Transverse colon (tissue), 4 donors: Measurements from ENCODE around the gene MSI1. TPM values are rescaled to one million over a fixed set of nuclear protein-coding genes. Genes with fewer than 3 reads are reported as not detected.
A peak's percentile ranks its signal among the peaks of the same experiment; 100 is the strongest.

ENCODE experiments used
- DNase-seq: peaks from one replicate; pipeline ENCODE4 v3.0.0-alpha.2; 2019
- H3K27ac ChIP-seq, 4 donors: fragments of 200-600 bp; sonication (generic); 2 replicates each; pipeline ENCODE4 v1.5.1; 2016 to 2018; ENCODE audit warnings: inconsistent platforms in 4 of 4
- H3K27me3 ChIP-seq: fragments of 200-600 bp; sonication (generic); 2 replicates; pipeline ENCODE4 v1.5.1; 2017; ENCODE audit warnings: inconsistent platforms
- H3K36me3 ChIP-seq, 4 donors: fragments of 200-600 bp; sonication (generic); 2 replicates each; pipeline ENCODE4 v1.5.1; 2017 to 2019; ENCODE audit warnings: inconsistent platforms in 4 of 4
- H3K4me1 ChIP-seq, 4 donors: fragments of 200-600 bp; sonication (generic); 2 replicates each; pipeline ENCODE4 v1.5.1; 2017 to 2020; ENCODE audit warnings: inconsistent platforms in 4 of 4
- H3K4me3 ChIP-seq, 4 donors: fragments of 200-600 bp; sonication (generic); 1 replicate in 1 of 4; 2 replicates in 3 of 4; pipeline versions ENCODE4 v1.5.1 to v1.6.1; 2017 to 2019; ENCODE audit warnings: inconsistent platforms in 4 of 4
- H3K9me3 ChIP-seq, 2 donors: fragments of 200-600 bp; sonication (generic); 2 replicates each; pipeline ENCODE4 v1.5.1; 2017 to 2019; ENCODE audit warnings: inconsistent platforms in 2 of 2
- EP300 ChIP-seq: sonication (generic); formaldehyde crosslinking; IDR thresholded peaks from one replicate; pipeline ENCODE4 v1.6.1; 2017; ENCODE audit warnings: antibody characterized with exemption, low read depth
- POLR2A ChIP-seq: fragments of 450-650 bp; IDR thresholded peaks from one replicate; pipeline ENCODE4 v1.6.1; 2016; ENCODE audit warnings: antibody characterized with exemption, mild to moderate bottlenecking, moderate library complexity
- POLR2AphosphoS5 ChIP-seq, 3 donors: sonication (generic); formaldehyde crosslinking; IDR thresholded peaks; one replicate each; pipeline ENCODE4 v1.6.1; 2016; ENCODE audit warnings: antibody characterized with exemption in 3 of 3
- WGBS, 2 donors: methylation state at CpG; one replicate each; pipeline ENCODE4 v1.1.5; 2018; ENCODE audit warnings: low coverage in 1 of 2; 5-methylcytosine and 5-hydroxymethylcytosine counted together
- in situ Hi-C, 4 donors: fragments of 200-750 bp; cut with MboI; loops; one replicate each; pipeline versions ENCODE4 v1.15.0 to v1.15.1; 2017; ENCODE audit warnings: low sequenced_read_pairs in 3 of 4, low pct_ligation_motif_present in 1 of 4, low pct_unique_long_range_greater_than_20kb in 1 of 4
- intact Hi-C: fragments of 100-400 bp; cut with DNase I; formaldehyde crosslinking; loops from one replicate; pipeline ENCODE4 v1.15.1; 2023; ENCODE audit warnings: low total_unique reads
- total RNA-seq, 4 donors: library from RNA; depleted of rRNA; stranded (reverse); fragments of >200 nt; gene quantifications; one replicate each; pipeline ENCODE4 v1.1.0, GENCODE V29; 2016
- TF ChIP-seq, protein P1 (sequence below), 5 experiments: fragments of 200-600 bp in 3 of 5; fragments of 450-650 bp in 2 of 5; sonication (generic) in 3 of 5; IDR thresholded peaks; 1 replicate in 2 of 5; 2 replicates in 3 of 5; pipeline ENCODE4 v1.5.1; 2016 to 2017; ENCODE audit warnings: antibody characterized with exemption in 5 of 5, inconsistent platforms in 3 of 5, mild to moderate bottlenecking in 2 of 5, moderate library complexity in 1 of 5

Gene MSI1
- total RNA-seq, 4 donors from 2014 or later = 0.82 to 7.5 TPM; not detected in 2

DNA sequence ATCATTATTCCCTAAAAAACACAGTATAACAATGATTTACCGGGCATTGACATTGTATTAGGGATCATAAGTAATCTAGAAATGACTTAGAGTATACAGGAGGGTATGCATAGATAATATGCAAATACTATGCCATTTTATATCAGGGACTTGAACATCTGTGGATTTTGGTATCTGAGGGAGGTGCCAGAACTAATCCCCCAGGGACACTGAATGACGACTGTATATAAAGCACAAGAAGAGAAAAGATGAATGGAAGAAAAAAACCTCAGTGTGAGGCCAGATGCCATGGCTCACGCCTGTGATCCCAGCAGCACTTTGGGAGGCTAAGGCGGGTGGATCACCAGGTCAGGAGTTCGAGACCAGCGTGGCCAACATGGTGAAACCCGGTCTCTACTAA, 43.5 kb upstream of the MSI1 start:
- H3K9me3 ChIP-seq = no peaks in the 10 kb centered on the region
- no peak for TF ChIP-seq POLR2AphosphoS5 (IDR thresholded peaks at IDR 0.05)
- TF ChIP-seq POLR2A = no peak
- TF ChIP-seq, protein P1, sequence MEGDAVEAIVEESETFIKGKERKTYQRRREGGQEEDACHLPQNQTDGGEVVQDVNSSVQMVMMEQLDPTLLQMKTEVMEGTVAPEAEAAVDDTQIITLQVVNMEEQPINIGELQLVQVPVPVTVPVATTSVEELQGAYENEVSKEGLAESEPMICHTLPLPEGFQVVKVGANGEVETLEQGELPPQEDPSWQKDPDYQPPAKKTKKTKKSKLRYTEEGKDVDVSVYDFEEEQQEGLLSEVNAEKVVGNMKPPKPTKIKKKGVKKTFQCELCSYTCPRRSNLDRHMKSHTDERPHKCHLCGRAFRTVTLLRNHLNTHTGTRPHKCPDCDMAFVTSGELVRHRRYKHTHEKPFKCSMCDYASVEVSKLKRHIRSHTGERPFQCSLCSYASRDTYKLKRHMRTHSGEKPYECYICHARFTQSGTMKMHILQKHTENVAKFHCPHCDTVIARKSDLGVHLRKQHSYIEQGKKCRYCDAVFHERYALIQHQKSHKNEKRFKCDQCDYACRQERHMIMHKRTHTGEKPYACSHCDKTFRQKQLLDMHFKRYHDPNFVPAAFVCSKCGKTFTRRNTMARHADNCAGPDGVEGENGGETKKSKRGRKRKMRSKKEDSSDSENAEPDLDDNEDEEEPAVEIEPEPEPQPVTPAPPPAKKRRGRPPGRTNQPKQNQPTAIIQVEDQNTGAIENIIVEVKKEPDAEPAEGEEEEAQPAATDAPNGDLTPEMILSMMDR (IDR thresholded peaks at IDR 0.05) = no peak
- no peak for TF ChIP-seq EP300
- no peak overlapping the region for H3K27ac ChIP-seq
- in situ Hi-C loops (no loop called here), intact Hi-C loops (no loop called here)
- 67 to 78% methylated on average over 7 of the region's 7 CpGs for WGBS, 2 donors
- peaks cover 0 to 7% (median 3%) of the 10 kb centered on the region in 4 donors for H3K4me1 ChIP-seq
- no peaks in the 10 kb centered on the region for H3K27me3 ChIP-seq
- DNase-seq = no peak
- H3K36me3 ChIP-seq = no peaks in the 10 kb centered on the region
- no peak overlapping the region for H3K4me3 ChIP-seq

DNA sequence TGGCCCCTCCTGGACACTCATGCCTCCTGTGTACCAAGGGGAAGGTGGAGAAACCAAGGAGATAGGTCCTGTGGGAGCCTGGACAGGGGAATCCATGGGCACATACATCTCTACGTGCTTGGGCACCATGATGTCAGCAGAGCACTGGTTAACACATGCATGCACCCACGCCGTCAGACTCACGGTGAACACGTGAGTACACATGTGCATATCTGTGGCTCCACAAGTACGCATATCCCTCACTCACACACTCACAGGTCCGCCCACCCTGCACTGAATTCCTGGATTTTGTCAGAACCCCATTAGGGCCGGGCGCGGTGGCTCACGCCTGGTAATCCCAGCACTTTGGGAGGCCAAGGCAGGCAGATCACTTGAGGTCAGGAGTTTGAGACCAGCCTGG, 39.8 kb upstream of the MSI1 start:
- Histone ChIP-seq H3K27me3 (no peaks in the 10 kb centered on the region), H3K4me1 (peaks cover 4 to 11% (median 7%) of the 10 kb centered on the region in 4 donors), H3K4me3 (no peak overlapping the region), H3K27ac (no peak overlapping the region), H3K9me3 (no peaks in the 10 kb centered on the region), H3K36me3 (no peaks in the 10 kb centered on the region)
- no peak for DNase-seq
- in situ Hi-C loops = no loop called here
- intact Hi-C loops = no loop called here
- 92% methylated on average over 11 of the region's 11 CpGs; no CpG with 5 or more reads in 1 of the 2 donors for WGBS, 2 donors
- TF ChIP-seq POLR2A (no peak), POLR2AphosphoS5 (IDR thresholded peaks at IDR 0.05) (no peak), EP300 (no peak)
- TF ChIP-seq, protein P1 (IDR thresholded peaks at IDR 0.05) = no peak

DNA sequence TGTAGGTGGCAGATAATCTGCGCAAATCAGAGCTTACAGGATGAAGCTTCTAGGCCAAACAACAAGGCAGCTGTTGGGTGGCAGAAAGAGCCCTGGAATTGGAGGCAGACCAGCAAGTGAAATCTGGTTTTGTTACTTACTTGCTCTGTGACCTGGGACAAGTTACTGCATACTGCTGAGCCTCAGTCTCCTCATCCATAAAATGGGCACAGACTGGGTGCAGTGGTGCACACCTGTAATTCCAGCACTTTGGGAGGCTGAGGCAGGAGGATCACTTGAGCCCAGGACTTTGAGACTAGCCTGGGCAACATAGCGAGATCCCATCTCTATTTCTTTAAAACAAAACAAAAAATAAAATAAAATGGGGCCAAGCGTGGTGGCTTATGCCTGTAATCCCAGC, 37.6 kb upstream of the MSI1 start:
- Histone ChIP-seq H3K4me3 (no peak overlapping the region), H3K36me3 (no peaks in the 10 kb centered on the region), H3K27me3 (no peaks in the 10 kb centered on the region), H3K4me1 (peaks cover 4 to 8% (median 6%) of the 10 kb centered on the region in 4 donors), H3K27ac (peak overlapping the region; percentile 0 to 40 (median 19)), H3K9me3 (no peaks in the 10 kb centered on the region)
- TF ChIP-seq POLR2AphosphoS5 (IDR thresholded peaks at IDR 0.05) (no peak), EP300 (no peak), POLR2A (no peak)
- TF ChIP-seq, protein P1 (IDR thresholded peaks at IDR 0.05) = no peak
- DNase-seq = no peak
- intact Hi-C loops = no loop called here
- in situ Hi-C loops = no loop called here
- WGBS, 2 donors = 93 to 94% methylated on average over 3 of the region's 3 CpGs

DNA sequence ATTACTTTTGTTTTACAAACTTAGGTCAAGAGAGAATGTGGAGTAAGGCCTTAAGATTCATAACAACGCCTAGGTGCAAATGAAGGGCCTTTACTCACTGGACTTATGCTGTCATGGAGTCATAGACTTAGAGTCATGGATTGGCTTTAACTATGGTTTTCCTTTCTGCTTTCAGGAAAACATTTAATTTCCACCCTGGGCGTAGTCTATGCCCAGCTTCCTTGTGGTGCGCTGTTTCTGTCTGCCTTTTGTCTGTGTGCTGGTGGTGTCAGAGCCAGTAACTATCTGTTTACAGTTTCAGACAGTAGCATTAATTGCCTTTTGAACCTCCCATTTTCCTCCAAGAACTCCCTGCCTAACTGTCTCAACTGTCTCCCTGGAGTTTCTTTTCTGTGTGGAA, 37.1 kb upstream of the MSI1 start:
- TF ChIP-seq POLR2A = no peak
- TF ChIP-seq, protein P1 (IDR thresholded peaks at IDR 0.05) = no peak
- TF ChIP-seq EP300 = no peak
- no peak for TF ChIP-seq POLR2AphosphoS5 (IDR thresholded peaks at IDR 0.05)
- Histone ChIP-seq H3K27me3 (no peaks in the 10 kb centered on the region), H3K4me1 (peaks cover 4 to 8% (median 6%) of the 10 kb centered on the region in 4 donors), H3K4me3 (no peak overlapping the region), H3K36me3 (no peaks in the 10 kb centered on the region), H3K27ac (peak overlapping the region; percentile 0 to 40 (median 19)), H3K9me3 (no peaks in the 10 kb centered on the region)
- intact Hi-C loops (no loop called here), in situ Hi-C loops (no loop called here)
- WGBS, 2 donors = 32 to 45% methylated on average over 3 of the region's 3 CpGs
- no peak for DNase-seq
